AG04450 (cell line): Measurements from ENCODE around the gene CRHR2. TPM values are rescaled to one million over a fixed set of nuclear protein-coding genes. Genes with fewer than 3 reads are reported as not detected.

Source experiments
- CTCF ChIA-PET: fragments of 300-600, 350-600 bp; formaldehyde crosslinking; extraction: SDS; loops from one replicate; lab custom pipeline; 2022; ENCODE audit warnings: antibody characterized with exemption, inconsistent platforms; lab: Charles Lee
- POLR2A ChIA-PET: fragments of 350-600 bp; formaldehyde crosslinking; extraction: SDS; loops from one replicate; lab custom pipeline; 2021; ENCODE audit warnings: antibody characterized with exemption, inconsistent platforms; lab: Yijun Ruan, JAX
- DNase-seq: peaks from one replicate; pipeline ENCODE4 v3.0.0-alpha.2; 2011; ENCODE audit warnings: low read depth, low spot score
- H3K27ac ChIP-seq: one replicate; pipeline ENCODE4 v1.5.1; 2012; ENCODE audit warnings: low read depth, low read length, control low read depth
- H3K27me3 ChIP-seq: one replicate; pipeline ENCODE4 v1.6.0; 2012; ENCODE audit warnings: low read length; ENCODE audit not compliant: control insufficient read depth, insufficient read depth
- H3K4me3 ChIP-seq: 2 replicates; pipeline ENCODE4 v1.5.1; 2011; ENCODE audit warnings: mild to moderate bottlenecking, low read depth, low read length, control low read depth
- H3K9me3 ChIP-seq: 2 replicates; pipeline ENCODE4 v1.5.1; 2012; ENCODE audit warnings: low read length; ENCODE audit not compliant: control insufficient read depth, insufficient read depth
- polyA plus RNA-seq: library from polyadenylated mRNA; depleted of rRNA; stranded (reverse); fragments of >200 nt; gene quantifications from 2 replicates; pipeline ENCODE4 v1.2.3, GENCODE V29; 2011
- TF ChIP-seq, protein P1 (sequence below): IDR thresholded peaks from 2 replicates; pipeline ENCODE4 v1.5.1; 2011; ENCODE audit warnings: low read depth, low read length, control low read depth, inconsistent platforms

CRHR2 gene
- polyA plus RNA-seq, 1 experiment: not detected

DNA sequence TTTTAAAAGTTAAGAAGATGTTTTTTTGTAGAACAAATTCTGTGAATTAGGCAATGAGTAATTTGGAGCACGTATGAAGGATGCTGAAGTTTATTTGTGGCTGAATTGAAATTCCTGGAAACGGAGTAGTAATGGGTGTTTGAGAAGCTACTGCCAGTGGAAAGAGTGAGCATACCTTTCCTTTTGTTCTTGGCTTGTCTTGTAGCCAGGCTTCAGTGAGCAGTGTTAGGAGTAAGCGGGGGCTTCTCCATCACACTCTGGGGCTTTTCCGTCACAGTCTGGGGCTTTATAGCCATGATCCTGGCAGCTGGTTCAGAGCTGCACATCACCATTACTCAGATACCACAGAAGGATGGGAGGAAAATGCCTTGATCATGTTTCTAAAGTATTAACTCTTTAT, 55.2 kb downstream of the CRHR2 start:
- H3K27me3 ChIP-seq: no peaks in the 10 kb centered on the region
- POLR2A ChIA-PET: interaction anchor here (0.6 kb wide), 1 partner anchor 543 kb away, joined by 4 read pairs; no protein-coding TSS in a partner anchor
- no peaks in the 10 kb centered on the region for H3K9me3 ChIP-seq
- TF ChIP-seq, protein P1, sequence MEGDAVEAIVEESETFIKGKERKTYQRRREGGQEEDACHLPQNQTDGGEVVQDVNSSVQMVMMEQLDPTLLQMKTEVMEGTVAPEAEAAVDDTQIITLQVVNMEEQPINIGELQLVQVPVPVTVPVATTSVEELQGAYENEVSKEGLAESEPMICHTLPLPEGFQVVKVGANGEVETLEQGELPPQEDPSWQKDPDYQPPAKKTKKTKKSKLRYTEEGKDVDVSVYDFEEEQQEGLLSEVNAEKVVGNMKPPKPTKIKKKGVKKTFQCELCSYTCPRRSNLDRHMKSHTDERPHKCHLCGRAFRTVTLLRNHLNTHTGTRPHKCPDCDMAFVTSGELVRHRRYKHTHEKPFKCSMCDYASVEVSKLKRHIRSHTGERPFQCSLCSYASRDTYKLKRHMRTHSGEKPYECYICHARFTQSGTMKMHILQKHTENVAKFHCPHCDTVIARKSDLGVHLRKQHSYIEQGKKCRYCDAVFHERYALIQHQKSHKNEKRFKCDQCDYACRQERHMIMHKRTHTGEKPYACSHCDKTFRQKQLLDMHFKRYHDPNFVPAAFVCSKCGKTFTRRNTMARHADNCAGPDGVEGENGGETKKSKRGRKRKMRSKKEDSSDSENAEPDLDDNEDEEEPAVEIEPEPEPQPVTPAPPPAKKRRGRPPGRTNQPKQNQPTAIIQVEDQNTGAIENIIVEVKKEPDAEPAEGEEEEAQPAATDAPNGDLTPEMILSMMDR: no peak
- DNase-seq: no peak
- CTCF ChIA-PET: no interaction called here
- H3K27ac ChIP-seq: no peak overlapping the region
- no peak overlapping the region for H3K4me3 ChIP-seq

DNA sequence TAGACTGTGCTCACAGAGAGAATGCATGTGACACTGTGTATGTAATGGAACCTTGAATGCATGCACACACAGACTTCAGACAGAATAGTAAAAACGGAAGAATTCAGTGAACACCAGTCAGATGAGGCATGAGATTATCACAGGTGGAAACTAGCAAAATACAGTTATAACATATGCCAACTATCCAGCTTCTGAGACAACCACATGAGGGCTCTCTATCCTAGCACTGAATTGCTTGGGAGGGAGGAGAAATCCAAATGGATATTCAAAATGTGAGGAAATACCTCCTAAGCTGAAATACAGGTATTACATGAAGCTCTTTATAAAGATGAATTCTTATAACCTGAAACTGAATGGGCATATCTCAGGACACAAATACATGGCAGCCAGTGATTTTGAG, 57.0 kb downstream of the CRHR2 start:
- ChIA-PET CTCF (interaction anchor here (0.6 to 1.3 kb wide), 2 partner anchors 19 to 115 kb away, joined by 3 read pairs; no protein-coding TSS in a partner anchor), POLR2A (no interaction called here)
- H3K9me3 ChIP-seq: no peaks in the 10 kb centered on the region
- TF ChIP-seq, protein P1: no peak
- H3K27ac ChIP-seq: no peak overlapping the region
- no peak overlapping the region for H3K4me3 ChIP-seq
- H3K27me3 ChIP-seq: no peaks in the 10 kb centered on the region
- DNase-seq: no peak

DNA sequence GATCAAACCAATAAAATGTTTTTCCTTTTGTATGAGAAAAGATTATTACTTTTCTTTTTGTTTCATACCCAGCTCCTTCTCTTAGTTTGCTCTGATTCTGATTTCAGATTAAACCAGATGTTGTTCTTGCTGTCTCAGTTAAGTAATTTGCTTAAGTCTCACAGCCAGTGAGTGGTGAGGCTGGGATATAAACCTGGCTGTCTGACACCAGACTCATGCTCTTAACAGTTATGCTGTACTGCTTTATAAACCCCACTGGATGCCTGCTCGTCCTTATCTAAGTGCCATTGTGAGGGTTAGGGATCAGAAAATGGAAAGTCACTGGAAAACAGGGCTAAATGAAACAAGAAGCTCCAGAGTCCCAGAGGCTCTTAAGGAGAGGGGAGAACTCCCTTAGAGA, 63.3 kb downstream of the CRHR2 start:
- Histone ChIP-seq H3K9me3 (no peaks in the 10 kb centered on the region), H3K4me3 (no peak overlapping the region), H3K27ac (no peak overlapping the region), H3K27me3 (no peaks in the 10 kb centered on the region)
- TF ChIP-seq, protein P1: no peak
- ChIA-PET POLR2A (interaction anchor here (0.6 kb wide), 1 partner anchor 81 kb away, joined by 3 read pairs; no protein-coding TSS in a partner anchor), CTCF (interaction anchor here (0.6 to 1.1 kb wide), 2 partner anchors 14 to 122 kb away, joined by 3 read pairs; no protein-coding TSS in a partner anchor)
- DNase-seq: no peak

DNA sequence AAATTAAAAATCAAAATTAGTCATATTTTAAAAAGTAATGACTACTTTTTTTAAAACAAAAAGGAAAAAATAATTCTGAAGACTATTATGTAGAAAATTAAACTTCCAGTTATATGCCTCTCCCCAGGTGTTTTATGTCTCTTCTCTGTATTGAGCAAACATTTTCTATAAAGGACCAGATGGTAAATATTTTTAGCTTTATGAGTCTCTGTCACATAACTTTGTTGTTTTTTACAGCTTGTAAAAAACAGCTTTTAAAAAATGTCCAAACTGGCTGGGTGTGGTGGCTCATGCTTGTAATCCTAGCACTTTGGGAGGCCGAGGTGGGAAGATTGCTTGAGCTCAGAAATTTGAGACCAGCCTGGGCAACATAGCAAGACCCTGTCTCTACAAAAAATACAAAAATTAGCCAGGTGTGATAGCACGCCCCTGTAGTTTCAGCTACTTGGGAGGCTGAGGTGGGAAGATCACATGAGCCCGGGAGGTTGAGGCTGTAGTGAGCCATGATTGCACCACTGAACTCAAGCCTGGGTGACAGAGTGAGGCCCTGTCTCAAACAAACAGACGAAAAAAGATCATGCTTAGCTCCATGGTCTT, 64.1 kb downstream of the CRHR2 start:
- CTCF ChIA-PET: interaction anchor here (0.6 to 1.1 kb wide), 2 partner anchors 13 to 272 kb away, joined by 3 to 4 read pairs; no protein-coding TSS in a partner anchor
- no peak for DNase-seq
- TF ChIP-seq, protein P1: no peak
- Histone ChIP-seq H3K27ac (no peak overlapping the region), H3K27me3 (no peaks in the 10 kb centered on the region), H3K4me3 (no peak overlapping the region), H3K9me3 (no peaks in the 10 kb centered on the region)
- POLR2A ChIA-PET: interaction anchor here (0.7 kb wide), 1 partner anchor 12 kb away, joined by 6 read pairs; no protein-coding TSS in a partner anchor

DNA sequence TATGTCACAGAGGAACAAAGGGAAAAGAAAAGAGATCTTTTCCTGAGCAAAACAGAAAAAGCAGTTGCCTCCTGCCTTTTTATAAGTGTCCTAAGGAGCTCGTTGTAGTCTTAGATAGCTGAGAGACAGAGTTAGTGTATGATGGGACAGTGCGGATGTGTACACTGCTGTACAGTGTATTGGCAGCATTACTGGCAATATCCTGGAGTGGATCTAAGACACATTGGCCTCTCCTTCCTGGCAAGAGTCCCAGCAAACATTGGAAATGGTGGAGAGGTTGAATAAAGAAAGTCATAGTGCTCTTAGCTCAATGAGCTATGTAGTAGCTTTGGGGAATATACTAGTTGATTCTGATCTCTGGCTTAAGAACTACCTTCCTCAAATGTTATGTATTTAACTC, 64.9 kb downstream of the CRHR2 start:
- no peaks in the 10 kb centered on the region for H3K9me3 ChIP-seq
- TF ChIP-seq, protein P1: no peak
- ChIA-PET POLR2A (interaction anchor here (0.7 kb wide), 1 partner anchor 11 kb away, joined by 6 read pairs; no protein-coding TSS in a partner anchor), CTCF (interaction anchor here (0.6 kb wide), 1 partner anchor 272 kb away, joined by 4 read pairs; no protein-coding TSS in a partner anchor)
- H3K27ac ChIP-seq: no peak overlapping the region
- H3K4me3 ChIP-seq: no peak overlapping the region
- no peaks in the 10 kb centered on the region for H3K27me3 ChIP-seq
- no peak for DNase-seq
